GM21447 (cell line): ENCODE results near the gene COQ8A.

Source experiments
- ATAC-seq: cut with Tn5 transposase; IDR thresholded peaks from one replicate; pipeline ENCODE4 v1.9.1; 2021; ENCODE audit not compliant: unreplicated experiment

The COQ8A gene

DNA sequence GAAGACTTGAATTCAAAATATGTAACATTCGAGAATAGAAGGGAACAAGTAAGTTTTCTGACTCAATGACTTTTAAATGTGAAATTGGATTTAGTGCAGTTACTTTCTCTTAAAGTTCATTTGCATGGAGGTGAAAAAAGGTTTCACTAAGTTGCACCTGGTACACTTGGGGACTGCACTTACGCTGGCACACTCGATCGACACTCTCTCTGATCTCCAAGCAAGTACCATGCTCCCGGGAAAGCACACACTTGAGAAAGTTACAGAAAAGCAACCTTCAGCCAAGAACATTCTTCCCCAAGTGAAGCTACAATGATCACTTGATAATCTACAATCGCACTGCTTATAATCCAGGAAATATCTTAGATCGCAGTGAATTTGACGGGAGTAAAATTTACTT, 63.1 kb downstream of the COQ8A start:
- ATAC-seq = no peak

GRCh38 chr1:227004796-227005195, 64.7 kb downstream of the COQ8A start:
- no peak for ATAC-seq

DNA sequence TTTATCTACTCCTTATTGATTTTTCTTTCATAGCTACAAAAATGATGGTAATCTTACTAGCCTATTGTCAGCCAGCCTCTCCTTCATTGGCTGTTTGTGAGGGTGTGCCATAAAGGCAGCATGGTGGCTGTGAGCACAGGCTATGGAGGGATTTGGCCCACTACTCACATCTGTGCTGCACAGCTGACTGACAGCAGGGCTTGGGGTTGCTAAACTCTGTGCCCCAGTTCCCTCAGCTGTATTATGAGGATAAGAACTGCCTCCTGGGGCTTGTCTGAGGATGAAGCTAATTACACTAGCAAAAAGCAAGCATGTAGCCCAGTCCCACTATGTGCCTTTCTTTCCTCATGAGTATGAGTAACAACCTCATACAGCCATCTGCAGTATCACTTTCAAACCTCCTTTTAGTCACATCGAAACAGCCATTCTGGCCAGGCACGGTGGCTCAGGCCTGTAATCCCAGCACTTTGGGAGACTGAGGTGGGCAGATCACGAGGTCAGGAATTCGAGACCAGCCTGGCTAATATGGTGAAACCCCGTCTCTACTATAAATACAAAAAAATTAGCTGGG, 66.2 kb downstream of the COQ8A start:
- no peak for ATAC-seq

DNA sequence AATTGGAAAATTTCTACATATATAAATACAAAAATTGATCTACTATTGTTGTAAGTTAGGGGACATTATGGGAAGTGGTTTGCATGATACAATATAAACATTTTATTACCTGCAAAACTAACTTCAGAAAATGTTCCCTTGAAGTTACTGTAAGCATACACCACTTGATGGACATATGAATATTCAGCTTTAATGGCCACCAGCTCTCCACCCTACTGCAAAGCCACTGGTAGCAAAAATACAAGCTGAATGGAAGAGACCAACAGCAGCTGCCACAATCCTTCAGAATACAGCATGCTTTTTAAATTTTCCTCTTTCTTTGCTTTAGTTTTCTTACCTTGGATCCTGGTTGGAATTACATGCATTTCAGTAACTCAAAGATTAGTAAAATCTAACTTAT, 69.8 kb downstream of the COQ8A start:
- no peak for ATAC-seq

DNA sequence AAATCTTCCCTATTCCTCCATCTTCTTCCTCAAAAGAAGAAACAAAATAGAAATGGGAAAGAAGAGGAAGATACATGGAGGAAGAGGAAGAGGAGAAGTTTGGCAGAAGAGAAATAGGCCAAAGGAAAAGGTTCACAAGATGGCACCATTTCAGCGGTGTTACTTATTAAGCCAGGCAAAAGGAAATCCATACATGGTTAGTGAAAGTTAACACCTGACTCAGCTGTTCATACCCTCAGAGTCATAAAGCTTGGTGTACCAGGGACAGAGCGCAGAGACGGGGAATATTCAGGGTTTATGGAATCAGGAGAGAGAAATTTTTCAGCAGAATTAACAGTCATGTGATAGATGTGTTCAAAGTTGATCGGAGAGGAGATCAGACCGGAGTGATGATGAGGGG, 70.6 kb downstream of the COQ8A start:
- ATAC-seq = no peak

GRCh38 chr1:227016990-227017389, 76.9 kb downstream of the COQ8A start:
- ATAC-seq = no peak

DNA sequence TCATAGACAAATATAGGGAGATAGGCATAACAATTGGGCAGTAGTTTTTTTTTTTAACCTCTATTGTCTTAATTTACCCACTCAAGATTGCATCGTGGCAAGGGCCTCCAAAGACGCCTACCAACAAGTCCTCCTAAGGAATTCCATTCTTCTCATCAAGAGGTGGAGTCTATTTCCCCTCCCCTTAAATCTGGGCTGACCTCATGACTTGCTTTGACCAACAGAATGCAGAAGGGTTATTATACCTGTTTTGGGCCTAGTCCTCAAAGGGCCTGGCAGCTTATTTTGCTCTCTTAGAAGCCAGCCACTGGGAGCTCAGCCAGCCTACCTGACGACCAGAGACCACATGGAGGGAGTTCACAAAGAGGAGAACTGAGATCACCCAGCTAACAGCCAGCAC, 92.3 kb downstream of the COQ8A start:
- no peak for ATAC-seq

GRCh38 chr1:227033880-227034279, 93.8 kb downstream of the COQ8A start:
- no peak for ATAC-seq

GRCh38 chr1:227035316-227035715, 95.2 kb downstream of the COQ8A start:
- ATAC-seq = no peak

- no peak for ATAC-seq
Measured at GRCh38 chr1:227037121-227037520, 97.0 kb downstream of the COQ8A start.
